ENCODE results near the gene INTS11.

The INTS11 gene

DNA sequence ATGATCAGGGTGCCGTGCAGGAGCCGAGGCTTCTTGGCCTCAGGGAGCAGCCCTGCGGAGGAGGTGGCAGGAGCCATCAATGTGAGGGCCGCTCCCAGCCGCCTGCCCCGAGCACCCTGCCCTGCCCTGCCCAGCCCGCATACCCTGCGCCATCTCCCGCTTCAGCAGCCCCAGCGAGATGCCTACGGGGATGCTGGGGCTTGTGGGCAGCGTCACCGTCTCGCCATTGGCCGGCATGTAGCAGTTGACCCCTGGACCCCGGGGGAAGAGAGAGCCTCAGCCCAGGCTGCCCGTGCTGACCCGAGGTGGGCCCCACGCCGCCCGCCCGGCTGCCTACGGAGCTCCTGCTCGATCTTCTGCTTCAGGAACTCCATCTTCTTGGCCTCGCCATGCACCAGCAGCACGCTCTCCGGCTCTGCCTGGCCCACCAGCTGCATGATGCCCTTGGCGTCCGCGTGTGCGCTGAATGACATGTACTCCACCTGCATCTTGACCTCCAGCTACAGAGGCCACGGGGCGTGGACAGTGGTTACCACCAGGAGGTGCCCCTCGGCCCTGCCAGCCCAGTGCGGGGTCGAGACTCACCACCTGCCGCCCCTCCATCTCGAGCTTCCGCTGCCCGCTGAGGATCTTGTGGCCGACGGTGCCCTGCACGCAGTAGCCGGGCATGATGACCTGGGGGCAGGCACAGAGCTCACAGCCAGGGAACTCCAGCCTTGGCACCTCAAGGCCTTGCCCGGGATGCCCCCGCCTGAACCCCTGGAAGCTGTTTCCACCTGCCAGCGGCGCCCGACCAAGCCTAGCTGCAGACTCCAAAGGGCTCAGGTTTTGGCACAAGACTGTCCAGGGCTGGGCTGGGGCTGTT is 11.8 kb downstream of the INTS11 start:
- DNase-seq (ENCODE audit: low read depth), result no peak

DNA sequence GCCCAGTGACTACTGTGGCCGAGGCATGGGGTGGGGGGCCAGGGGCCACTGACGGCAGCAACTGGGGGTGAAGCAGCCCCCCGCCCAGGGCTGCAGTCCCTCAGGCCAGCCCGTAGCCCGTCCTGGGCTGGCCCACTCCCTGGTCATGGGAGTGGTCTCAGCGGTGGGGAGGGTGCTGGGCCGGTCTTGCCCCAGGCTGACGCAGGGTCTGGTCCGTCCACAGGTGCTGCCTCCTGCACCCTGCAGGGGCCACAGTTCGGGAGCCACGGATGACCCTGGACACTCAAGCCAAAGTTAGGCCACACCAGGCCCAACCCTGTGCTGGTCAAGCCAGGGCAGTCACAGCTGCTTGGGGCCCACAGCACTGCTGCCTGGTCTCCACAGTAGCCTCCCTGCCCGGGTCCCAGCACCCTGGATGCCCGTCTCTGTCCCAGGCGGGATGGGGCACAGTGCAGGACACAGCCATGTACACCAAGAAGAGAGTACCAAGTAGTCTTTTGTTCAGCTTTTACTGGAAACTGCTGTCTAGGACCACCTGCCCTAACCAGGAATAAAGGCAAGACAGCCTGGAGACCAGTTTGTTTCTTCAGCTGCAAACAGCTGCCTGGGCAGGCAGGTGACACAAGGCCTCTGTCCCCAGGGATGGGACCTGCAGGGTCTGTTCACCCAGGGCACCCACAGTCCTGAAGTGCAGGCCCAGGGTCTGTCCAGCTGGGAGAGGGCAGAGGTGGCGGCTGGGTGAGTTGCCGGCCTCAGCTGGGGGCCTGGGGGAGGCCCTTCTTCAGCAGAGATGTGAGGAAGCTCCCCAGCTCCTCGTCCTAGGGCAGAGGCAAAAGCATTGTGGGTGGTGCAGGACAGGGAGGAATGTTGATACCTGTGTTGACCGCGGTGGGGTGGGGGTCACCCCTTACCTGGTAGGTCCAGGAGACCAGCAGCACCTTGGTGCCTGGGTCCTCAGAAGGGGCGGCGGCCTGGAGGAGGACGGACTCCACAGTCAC is 13.1 kb downstream of the INTS11 start:
- DNase-seq (ENCODE audit: low read depth), result no peak

DNA sequence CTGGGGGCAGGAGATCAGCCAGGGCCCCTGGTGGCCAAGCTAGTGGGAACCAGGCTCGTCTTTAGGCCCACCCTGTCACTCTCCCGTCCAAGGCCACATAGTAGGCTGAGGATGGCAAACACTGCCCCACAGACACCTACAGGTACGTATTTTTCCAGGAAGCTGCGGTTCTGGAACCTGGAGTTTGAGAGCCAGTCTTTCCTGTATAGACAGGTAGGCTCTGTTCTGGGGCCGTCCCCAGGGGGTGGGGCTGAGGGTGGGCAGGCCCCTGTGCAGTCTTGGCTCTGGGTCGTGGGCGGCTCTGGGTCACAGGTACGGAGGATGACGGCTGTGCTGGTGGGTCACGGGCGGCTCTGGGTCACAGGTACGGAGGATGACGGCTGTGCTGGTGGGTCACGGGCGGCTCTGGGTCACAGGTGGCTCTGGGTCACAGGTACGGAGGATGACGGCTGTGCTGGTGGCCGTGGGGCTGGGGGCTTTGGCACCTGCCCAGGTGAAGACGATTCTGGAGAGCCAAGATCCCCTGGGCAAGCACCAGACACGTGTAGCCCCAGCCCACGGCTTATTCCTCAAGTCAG is 13.9 kb downstream of the INTS11 start:
- no peak for DNase-seq (ENCODE audit: low read depth)

DNA sequence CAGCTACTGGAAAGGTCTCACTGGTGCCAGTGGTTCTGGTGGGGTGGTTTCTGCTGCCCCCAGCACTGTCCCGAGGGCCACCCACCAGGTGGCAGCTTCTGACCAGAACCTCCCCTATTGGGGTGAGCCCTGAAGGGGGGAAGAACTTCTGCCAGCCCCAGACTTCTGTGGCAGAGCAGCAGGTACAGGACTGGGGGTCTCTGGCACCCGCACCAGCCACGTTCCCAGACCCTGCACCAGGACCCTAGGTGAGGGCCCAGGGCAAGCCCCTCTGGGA is 14.4 kb downstream of the INTS11 start:
- DNase-seq (ENCODE audit: low read depth), result no peak

DNA sequence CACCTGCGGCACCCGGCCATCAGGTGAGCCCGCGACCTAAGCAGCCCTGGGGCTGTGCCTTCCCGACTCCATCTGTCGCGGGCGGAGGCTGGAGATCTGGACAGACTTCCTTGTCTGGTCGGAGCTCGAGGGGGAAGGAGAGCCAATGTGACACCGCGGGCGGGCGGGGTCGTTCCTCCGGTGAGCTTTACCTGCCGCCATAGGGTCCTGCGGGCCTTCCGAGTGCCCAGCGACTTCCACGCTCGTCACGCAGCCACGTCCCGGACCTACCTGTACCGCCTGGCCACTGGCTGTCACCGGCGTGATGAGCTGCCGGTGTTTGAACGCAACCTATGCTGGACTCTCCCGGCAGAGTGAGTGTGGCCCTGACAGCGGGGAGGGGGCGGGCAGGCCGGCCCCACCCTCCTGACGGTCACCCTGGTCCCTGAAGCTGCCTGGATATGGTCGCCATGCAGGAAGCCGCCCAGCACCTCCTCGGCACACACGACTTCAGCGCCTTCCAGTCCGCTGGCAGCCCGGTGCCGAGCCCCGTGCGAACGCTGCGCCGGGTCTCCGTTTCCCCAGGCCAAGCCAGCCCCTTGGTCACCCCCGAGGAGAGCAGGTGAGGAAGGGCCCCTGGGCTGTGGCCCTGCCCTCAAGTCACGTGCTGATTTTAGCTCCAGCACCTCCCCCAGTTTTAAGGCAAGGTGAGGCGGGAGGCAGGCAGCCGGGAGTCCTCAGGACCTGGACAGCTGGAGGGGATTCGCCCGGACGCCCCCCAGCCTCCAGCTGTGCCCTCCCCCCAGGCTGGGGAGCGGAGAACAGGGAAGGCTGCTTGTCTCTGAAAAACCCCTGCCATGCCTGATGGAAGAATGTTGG is 15.0 kb downstream of the INTS11 start:
- no peak for DNase-seq (ENCODE audit: low read depth)

DNA sequence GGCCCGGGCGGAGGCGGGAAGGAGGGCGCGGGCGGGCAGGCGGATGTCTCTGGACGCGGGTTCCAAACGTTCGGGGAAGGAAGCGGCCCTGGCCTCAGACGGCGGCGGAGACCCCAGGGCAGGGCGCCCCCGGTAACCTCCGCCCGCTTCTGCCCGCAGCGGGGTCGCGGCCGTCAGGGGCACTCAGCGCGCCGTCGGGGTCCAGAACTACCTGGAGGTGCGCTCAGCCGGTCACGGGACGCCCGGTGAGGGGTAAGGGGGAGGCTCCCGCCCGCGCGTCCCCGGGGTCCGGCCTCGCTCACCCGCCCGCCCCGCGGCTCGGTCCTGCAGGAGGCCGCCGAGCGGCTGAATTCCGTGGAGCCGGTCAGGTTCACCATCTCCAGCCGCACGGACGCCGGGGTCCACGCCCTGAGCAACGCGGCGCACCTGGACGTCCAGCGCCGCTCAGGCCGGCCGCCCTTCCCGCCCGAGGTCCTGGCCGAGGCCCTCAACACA is 15.7 kb downstream of the INTS11 start:
- no peak for DNase-seq (ENCODE audit: low read depth)

DNA sequence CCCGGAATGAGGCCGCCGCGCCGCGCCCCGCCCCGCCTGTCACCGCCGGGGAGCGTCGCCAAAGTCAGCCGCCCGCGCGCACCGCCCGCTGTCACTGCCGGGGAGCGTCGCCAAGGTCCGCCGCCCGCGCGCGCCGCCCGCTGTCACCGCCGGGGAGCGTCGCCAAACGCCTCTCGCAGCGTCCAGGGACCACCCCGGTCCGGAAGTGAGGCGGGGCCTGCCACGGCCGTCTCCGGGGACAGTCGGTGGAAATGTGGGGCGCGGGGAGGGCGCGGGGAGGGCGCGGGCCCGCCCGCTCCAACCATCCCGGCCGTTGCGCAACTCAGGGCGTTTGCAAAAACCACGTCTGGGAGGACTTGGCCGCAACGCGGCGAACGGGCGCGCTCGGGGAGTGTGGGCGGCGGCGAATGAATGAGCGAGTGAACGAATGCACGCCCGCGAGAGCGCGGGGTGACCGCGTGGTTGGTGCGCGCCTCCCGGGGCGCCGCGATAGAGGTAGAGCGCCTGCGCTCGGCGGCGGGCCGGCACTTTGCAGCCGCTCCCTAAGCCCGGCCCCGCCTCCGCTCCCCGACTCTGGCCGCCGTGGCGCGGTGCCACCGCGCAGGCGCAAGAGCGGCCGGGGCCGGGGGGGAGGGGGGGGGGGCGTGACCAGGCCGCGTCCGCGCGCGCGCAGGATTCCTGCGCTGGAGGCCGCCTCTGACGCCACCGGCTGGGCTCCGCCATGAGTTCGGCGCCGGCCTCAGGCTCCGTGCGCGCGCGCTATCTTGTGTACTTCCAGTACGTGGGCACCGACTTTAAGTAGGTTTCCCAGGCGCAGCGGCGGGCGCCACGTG is 16.3 kb downstream of the INTS11 start, which contains the start of the genes ACAP3 and PUSL1:
Gene ACAP3, minus strand, starts transcription at position 8 of the 833 bp plus-strand sequence. CDS start 115 bp downstream, outside the sequence.
Gene PUSL1, plus strand, starts transcription at position 675 of the 833 bp plus-strand sequence. Its CDS starts 47 bp downstream, at position 722.
- peak; percentile 84 for DNase-seq (ENCODE audit: low read depth)

DNA sequence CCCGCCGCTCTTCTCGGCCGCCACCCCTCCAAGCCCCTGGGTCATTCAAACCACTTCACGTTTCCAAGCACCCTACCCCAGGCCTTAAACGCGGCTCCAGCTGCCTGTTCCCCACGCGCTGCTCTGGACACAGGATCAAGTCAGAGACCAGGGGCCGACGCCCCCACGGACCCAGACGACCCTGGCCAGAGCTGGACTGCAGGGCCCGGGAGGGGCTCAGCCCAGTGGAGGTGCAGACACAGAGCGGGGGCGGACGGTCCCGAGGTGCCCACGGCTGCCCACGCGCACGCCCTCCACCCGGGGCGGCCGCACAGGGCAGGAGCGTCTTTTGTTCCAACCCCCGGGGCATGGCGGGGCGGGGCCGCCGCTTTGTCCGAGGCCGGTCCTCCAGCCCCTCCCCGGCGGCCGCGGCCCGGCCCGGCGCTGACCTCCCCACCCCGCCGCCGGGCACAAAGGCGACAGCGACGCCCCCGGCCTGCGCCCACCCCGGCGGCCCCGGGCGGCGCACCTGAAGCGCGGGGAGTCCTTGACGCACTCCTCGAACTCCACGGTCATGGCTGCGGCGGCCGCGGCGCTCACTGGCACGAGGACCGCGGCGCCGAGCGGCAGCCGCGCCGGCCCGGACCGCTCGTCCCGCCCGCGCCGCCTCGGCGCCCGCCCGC is 17.1 kb downstream of the INTS11 start:
- DNase-seq (ENCODE audit: low read depth), result no peak

DNA sequence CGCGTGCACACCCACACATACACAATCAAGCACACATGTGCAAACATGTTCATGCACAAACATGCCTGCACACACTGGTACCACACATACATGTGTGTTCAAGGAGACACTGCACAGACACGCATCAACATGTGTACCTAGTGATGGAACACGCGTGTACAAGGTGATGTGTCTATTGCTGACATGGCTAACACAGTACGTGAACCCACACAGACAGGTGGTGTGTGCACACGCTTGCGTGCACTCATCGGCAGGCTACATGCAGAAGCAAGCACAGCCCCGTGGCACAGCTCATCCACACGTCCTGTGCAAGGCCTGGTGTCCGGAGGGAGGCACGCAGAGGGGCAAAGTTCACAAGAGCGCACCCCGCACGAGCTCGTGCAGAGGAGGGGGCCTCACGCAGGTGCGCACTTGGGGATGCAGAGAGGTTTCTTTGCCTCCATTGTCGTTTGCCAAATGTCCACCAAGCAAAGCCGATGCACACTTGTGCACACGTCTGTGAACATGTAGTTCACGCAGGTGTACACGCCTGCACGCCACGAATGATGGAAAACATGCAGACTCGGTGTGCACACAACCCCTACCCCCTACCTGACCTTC is 17.7 kb downstream of the INTS11 start:
- no peak for DNase-seq (ENCODE audit: low read depth)

DNA sequence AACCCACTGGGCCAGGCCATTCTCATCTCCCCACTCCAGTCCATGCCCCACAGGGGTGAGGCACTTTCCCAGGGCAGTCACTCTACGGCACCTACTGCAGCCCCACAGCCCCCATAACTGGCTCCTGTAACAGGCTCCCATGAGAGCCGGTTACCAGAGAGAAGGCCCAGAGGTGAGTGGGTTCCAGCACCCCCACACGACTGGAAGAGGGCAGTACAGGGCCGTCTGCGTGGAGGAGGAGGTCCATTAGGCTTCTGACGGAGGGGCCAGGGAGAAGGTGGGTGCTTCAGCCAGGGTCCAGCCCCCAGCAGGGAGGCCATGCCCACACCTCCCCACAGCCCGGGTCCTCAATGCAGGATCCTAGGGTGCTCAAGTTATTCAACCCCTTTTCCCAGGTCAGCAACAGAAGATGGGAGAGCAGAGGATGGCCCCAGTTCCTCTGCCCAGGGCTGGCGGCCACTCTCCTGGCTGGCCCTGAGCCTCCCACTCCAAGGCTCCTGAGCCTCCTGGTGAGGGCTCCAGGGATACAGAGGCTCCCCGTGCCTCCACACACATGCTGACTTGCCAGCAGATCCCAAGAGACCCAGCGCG is 18.3 kb downstream of the INTS11 start:
- DNase-seq (ENCODE audit: low read depth), result no peak

DNA sequence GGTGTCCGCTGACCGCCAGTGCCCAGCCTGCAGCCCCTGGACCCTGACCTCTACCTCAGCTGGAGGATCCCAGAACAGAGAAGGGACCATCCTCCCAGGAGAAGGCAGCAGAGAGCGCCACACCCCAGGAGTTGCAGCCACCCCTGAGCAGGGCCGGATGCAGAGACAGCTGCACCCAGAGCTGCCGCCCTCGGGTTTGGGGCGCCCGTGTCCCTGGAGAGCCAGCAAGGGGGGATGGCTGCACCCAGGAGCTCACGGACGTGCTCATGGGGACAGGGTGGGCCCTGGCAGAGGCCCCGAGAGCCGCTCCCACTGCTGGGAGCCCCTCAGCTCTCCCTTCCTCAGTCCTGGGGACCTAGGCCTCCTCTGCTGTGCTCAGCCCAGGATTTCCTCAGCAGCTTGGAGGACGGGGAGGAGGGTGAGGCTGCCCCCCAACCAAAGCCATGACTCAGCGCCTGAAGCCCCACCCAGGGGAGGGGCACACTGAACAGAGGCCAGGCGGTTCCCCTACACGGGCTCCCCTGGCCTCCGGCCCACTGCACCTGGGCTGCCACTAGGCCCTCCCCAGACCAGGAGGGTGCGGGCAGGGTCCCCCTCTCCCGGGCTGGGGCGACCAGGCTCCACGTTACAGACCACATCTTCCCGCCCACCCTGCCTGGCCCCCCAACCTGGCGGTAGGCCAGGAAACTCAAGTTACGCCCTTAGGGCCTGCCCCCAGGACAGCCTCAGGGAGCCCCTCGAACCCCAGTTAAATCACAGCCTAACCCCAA is 19.0 kb downstream of the INTS11 start:
- peak; percentile 62 for DNase-seq (ENCODE audit: low read depth)

DNA sequence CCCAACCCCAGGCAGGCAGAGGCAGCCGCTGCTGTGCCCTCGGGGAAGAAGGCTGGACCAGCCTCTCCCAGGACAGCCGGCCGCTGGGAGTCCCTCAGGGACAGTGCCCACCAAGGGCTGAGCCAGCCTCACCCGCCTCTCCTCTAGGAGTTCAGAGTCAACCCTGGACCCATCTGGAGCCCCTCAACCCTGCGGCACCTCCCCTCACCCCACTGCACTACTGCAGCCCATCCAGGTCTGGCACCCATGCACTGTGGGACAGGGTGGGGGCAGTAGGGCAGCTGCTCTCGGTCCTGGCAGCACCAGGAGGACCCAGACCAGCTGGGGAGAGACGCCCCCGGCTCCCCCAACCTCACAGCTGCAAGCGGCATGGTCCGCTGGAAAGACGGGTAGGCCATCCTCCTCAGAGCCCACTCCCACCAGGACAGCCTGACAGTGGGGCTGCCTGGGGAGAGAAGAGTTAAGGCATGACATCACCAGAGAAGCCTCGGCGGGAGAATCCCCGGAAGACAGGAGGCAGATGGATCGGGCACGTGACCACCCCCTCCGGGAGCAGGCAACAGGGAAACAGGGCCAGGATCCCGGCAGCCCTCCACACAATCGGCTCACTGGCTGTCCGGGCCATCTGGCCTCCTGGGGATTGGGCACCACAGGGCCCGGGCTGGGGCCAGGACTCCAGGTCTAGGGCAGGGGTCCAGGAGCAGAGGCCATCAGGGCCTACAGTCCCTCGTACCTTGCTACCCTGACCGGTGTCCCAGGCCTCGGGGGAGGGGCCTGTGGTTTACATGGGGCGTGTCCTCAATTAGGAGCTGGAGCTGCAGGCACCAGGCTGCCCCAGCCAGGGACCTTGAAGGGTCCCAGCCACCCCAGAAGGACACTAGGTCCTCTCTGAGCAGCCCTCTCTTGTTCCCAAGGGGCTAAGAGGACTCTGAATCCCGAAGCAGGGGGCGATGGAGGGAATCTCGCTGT is 19.8 kb downstream of the INTS11 start:
- DNase-seq (ENCODE audit: low read depth), result no peak

DNA sequence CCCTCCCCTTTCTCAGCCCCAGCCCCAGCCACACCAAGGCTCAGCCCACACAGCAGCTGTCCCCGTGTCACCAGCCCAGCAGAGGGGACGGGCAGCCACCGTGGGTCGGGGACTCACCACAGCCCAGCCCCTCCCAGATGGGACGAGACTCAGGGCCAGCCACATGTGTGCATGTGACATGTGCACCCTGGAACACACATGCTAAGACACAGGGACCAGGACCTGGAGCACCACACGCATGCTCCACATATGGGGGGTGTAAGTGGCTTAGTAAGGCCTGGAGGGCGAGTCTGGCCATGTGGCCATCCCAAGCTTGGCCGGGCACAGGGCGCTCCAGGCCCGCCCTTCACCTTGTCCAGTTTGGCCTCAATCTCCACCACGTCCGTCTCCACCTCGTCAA is 20.7 kb downstream of the INTS11 start:
- DNase-seq (ENCODE audit: low read depth), result no peak

DNA sequence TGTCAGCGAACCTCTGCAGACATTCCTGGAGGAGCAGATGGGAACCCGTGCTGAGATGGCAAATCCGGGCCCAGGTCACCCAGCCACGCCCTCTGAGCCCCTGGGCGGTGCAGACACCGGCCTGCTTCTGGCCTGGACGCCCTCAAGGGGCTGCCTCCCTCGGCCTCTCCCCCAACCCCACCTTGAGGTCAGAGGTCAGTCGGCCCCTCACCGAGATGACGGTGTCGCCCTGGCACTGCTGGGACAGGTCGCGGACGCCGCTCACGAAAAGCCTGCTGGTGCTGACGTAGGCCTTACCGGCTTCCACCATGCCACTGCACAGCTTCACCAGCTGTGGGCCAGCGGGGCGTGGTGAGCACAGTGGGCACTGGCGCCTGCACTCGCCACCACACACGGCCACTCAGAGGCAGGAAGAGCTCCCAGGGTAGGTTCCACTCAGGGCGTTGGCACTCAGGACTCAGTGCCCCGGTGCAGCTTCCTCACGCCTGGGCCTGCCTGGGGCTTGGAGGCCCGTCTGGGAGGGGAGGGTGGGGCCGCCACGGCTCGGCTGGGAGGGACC is 21.4 kb downstream of the INTS11 start:
- DNase-seq (ENCODE audit: low read depth), result no peak

DNA sequence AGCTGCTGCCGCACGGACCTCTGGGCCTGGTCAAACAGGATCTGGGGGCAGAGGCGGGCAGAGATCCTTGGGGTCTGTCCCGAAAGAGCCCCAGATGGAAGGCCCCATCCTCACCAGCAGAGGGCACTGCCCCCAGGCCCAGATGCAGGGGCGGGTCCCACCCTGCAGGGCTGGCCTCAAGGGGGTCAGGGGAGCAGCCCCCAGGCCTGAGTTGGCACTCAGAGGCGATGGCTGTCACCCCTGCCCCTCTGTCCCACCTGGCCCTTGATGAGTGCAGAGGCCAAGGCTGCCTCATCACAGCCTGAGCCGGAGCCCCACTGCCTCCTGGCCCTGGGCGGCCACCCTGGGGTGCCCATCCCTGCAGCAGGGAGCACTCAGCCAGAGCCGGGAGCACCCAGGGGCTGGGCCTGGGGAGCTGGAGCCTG is 22.4 kb downstream of the INTS11 start:
- DNase-seq (ENCODE audit: low read depth), result no peak

DNA sequence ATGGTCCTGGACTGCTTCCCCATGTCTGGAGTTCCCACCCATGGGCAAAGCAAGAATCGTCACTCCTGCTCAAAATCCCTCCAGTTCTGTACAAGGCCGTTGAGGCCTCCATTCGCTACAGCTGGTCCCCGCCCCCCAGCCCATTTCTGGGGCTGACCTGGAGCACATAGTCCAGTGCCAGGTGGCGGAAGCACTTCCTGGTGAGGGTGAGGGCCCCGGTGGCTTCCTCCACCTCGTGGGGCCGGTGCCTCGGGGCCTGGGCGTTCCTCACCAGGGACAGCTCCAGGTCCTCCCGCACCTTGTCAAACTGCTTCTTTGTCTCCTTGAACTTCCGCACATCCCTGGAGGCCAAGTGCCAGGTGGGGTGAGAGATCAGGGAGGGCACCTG is 24.1 kb downstream of the INTS11 start:
- no peak for DNase-seq (ENCODE audit: low read depth)
